Activated CD8-positive, alpha-beta memory T cell treated with anti-CD3 and anti-CD28 coated beads for 24 hours (primary cell): Measurements from ENCODE around the gene EBF4.
"Not testable (repeated sequence)": the region's sequence is repeated elsewhere in the genome, so short reads cannot be mapped to it uniquely, and the experiment has no call there.

Experiments
- DNase-seq: peaks from one replicate; pipeline ENCODE4 v3.0.0-alpha.2; 2020

EBF4 gene

GRCh38 chr20:2680046-2680445 is 12.5 kb upstream of the EBF4 start:
- no peak for DNase-seq

GRCh38 chr20:2682040-2682439 is 10.5 kb upstream of the EBF4 start:
- not testable (repeated sequence) for DNase-seq

GRCh38 chr20:2684817-2685216 is 7.8 kb upstream of the EBF4 start:
- not testable (repeated sequence) for DNase-seq

GRCh38 chr20:2687514-2687913 is 5.1 kb upstream of the EBF4 start:
- DNase-seq: no peak

- DNase-seq: peak; percentile 88
Observed at GRCh38 chr20:2688041-2688591, 4.5 kb upstream of the EBF4 start.

GRCh38 chr20:2690213-2690612 is 2.4 kb upstream of the EBF4 start:
- no peak for DNase-seq

GRCh38 chr20:2690718-2691117 is 1.9 kb upstream of the EBF4 start:
- DNase-seq: no peak

- no peak for DNase-seq
Observed at GRCh38 chr20:2691127-2691526, 1.5 kb upstream of the EBF4 start.

- DNase-seq: no peak
Observed at GRCh38 chr20:2691663-2692035, 931 bp upstream of the EBF4 start.

GRCh38 chr20:2692886-2693285 is 306 bp downstream of the EBF4 start:
- no peak for DNase-seq

- peak; percentile 79 for DNase-seq
Observed at GRCh38 chr20:2693286-2694007, 867 bp downstream of the EBF4 start.

- DNase-seq: no peak
Observed at GRCh38 chr20:2694008-2694471, 1.5 kb downstream of the EBF4 start.

- DNase-seq: no peak
Observed at GRCh38 chr20:2694519-2694918, 1.9 kb downstream of the EBF4 start.

GRCh38 chr20:2695206-2695983 is 2.8 kb downstream of the EBF4 start:
- peak; percentile 43 for DNase-seq

- DNase-seq: peak; percentile 28
Observed at GRCh38 chr20:2695984-2696525, 3.5 kb downstream of the EBF4 start.

- peak; percentile 40 for DNase-seq
Observed at GRCh38 chr20:2696646-2697045, 4.1 kb downstream of the EBF4 start.

GRCh38 chr20:2697768-2698167 is 5.2 kb downstream of the EBF4 start:
- DNase-seq: peak; percentile 42

GRCh38 chr20:2698186-2698817 is 5.7 kb downstream of the EBF4 start:
- peak; percentile 45 for DNase-seq

- DNase-seq: peak; percentile 17
Observed at GRCh38 chr20:2698912-2699311, 6.3 kb downstream of the EBF4 start.

GRCh38 chr20:2699775-2700413 is 7.3 kb downstream of the EBF4 start:
- DNase-seq: no peak

GRCh38 chr20:2700913-2701620 is 8.5 kb downstream of the EBF4 start:
- peak; percentile 33 for DNase-seq

GRCh38 chr20:2701671-2702081 is 9.1 kb downstream of the EBF4 start:
- peak; percentile 28 for DNase-seq
